ENCODE results near the gene GSK3A. TPM values are rescaled to one million over a fixed set of nuclear protein-coding genes. Genes with fewer than 3 reads are reported as not detected.

GSK3A gene
- total RNA-seq, 1 experiment from 2014 or later, result 46.0 TPM

DNA sequence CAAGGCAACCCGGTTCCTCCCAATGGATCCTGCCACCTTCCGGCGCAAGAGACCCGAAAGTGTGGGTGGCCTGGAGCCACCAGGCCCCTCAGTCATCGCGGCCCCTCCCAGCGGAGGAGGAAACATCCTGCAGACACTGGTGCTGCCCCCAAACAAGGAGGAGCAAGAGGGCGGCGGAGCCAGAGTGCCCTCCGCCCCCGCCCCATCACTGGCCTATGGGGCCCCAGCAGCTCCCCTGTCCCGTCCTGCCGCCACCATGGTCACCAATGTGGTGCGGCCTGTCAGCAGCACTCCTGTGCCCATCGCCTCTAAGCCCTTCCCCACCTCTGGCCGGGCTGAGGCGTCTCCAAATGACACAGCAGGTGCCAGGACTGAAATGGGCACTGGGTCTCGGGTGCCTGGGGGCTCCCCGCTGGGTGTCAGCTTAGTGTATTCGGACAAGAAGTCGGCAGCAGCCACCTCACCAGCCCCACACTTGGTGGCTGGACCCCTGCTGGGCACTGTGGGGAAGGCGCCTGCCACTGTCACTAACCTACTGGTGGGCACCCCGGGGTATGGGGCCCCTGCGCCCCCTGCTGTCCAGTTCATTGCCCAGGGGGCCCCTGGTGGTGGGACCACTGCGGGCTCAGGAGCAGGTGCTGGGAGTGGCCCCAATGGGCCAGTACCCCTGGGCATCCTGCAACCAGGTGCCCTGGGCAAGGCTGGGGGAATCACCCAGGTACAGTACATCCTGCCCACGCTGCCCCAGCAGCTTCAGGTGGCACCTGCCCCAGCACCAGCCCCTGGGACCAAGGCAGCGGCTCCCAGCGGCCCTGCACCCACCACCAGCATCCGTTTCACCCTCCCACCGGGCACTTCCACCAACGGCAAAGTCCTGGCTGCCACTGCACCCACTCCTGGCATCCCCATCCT lies 48.4 kb upstream of the GSK3A start:
- no peak for TF ChIP-seq POLR2AphosphoS5 (IDR thresholded peaks at IDR 0.05; ENCODE audit: low read depth, low read length)
- TF ChIP-seq, protein P1, sequence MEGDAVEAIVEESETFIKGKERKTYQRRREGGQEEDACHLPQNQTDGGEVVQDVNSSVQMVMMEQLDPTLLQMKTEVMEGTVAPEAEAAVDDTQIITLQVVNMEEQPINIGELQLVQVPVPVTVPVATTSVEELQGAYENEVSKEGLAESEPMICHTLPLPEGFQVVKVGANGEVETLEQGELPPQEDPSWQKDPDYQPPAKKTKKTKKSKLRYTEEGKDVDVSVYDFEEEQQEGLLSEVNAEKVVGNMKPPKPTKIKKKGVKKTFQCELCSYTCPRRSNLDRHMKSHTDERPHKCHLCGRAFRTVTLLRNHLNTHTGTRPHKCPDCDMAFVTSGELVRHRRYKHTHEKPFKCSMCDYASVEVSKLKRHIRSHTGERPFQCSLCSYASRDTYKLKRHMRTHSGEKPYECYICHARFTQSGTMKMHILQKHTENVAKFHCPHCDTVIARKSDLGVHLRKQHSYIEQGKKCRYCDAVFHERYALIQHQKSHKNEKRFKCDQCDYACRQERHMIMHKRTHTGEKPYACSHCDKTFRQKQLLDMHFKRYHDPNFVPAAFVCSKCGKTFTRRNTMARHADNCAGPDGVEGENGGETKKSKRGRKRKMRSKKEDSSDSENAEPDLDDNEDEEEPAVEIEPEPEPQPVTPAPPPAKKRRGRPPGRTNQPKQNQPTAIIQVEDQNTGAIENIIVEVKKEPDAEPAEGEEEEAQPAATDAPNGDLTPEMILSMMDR (IDR thresholded peaks at IDR 0.05), result peak; percentile 78
- no peak for TF ChIP-seq TCF7L2 (IDR thresholded peaks at IDR 0.05; ENCODE audit: low read depth, low read length)
- TF ChIP-seq, protein P2, sequence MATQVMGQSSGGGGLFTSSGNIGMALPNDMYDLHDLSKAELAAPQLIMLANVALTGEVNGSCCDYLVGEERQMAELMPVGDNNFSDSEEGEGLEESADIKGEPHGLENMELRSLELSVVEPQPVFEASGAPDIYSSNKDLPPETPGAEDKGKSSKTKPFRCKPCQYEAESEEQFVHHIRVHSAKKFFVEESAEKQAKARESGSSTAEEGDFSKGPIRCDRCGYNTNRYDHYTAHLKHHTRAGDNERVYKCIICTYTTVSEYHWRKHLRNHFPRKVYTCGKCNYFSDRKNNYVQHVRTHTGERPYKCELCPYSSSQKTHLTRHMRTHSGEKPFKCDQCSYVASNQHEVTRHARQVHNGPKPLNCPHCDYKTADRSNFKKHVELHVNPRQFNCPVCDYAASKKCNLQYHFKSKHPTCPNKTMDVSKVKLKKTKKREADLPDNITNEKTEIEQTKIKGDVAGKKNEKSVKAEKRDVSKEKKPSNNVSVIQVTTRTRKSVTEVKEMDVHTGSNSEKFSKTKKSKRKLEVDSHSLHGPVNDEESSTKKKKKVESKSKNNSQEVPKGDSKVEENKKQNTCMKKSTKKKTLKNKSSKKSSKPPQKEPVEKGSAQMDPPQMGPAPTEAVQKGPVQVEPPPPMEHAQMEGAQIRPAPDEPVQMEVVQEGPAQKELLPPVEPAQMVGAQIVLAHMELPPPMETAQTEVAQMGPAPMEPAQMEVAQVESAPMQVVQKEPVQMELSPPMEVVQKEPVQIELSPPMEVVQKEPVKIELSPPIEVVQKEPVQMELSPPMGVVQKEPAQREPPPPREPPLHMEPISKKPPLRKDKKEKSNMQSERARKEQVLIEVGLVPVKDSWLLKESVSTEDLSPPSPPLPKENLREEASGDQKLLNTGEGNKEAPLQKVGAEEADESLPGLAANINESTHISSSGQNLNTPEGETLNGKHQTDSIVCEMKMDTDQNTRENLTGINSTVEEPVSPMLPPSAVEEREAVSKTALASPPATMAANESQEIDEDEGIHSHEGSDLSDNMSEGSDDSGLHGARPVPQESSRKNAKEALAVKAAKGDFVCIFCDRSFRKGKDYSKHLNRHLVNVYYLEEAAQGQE (IDR thresholded peaks at IDR 0.05; ENCODE audit: insufficient read depth in 1 of 2, low read depth in 2 of 2, low read length in 1 of 2), result no peak
- TF ChIP-seq SIN3A (IDR thresholded peaks at IDR 0.05; ENCODE audit: borderline replicate concordance, insufficient read depth, low read depth, low read length), result no peak
- intact Hi-C loops (cut with micrococcal nuclease; ENCODE audit: unreplicated experiment), result no loop called here
- ChIA-PET CTCF (interaction anchor here (0.6 kb wide), 1 partner anchor 10 kb away, joined by 3 read pairs; no protein-coding TSS in a partner anchor), POLR2A (no interaction called here)
- in situ Hi-C loops (cut with HindIII; ENCODE audit: low pct_unique_long_range_greater_than_20kb, low sequenced_read_pairs), result no loop called here
- no peaks in the 10 kb centered on the region for H3K27me3 ChIP-seq (ENCODE audit: control insufficient read depth, insufficient read depth, low read length)
- H3K27ac ChIP-seq (ENCODE audit: low read length), result no peak overlapping the region
- DNase-seq (ENCODE audit: low read depth, low spot score) (no peak), ATAC-seq (peak; percentile 71)
- H3K4me3 ChIP-seq (ENCODE audit: low read depth in 2 of 2, low read length in 2 of 2), result no peak overlapping the region
- BruUV-seq (replicated peaks), result no TSS peak
- H3K36me3 ChIP-seq (ENCODE audit: control insufficient read depth, insufficient read depth, low read length), result no peaks in the 10 kb centered on the region; the same call in 1 of the 2 replicates
- peaks cover 6% of the 10 kb centered on the region for H3K4me1 ChIP-seq (ENCODE audit: control insufficient read depth, insufficient read depth, low read length)
- H3K9me3 ChIP-seq (ENCODE audit: control insufficient read depth, insufficient read depth, low read depth, low read length), result no peaks in the 10 kb centered on the region

DNA sequence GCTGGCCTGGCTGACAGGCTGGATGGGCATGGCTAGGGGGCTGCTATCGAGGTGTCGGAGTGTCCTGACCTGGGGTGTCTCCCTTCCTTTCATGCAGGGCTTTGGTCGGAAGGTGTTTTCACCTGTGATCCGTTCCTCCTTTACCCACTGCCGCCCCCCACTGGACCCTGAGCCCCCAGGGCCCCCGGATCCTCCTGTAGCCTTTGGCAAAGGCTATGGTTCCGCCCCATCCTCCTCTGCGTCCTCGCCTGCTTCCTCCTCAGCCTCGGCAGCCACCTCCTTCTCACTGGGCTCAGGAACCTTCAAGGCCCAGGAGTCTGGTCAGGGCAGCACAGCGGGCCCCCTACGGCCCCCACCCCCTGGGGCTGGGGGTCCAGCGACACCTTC lies 47.7 kb upstream of the GSK3A start:
- ChIA-PET CTCF (no interaction called here), POLR2A (no interaction called here)
- no peaks in the 10 kb centered on the region for H3K9me3 ChIP-seq (ENCODE audit: control insufficient read depth, insufficient read depth, low read depth, low read length)
- ATAC-seq (no peak), DNase-seq (ENCODE audit: low read depth, low spot score) (no peak)
- intact Hi-C loops (cut with micrococcal nuclease; ENCODE audit: unreplicated experiment) (no loop called here), in situ Hi-C loops (cut with HindIII; ENCODE audit: low pct_unique_long_range_greater_than_20kb, low sequenced_read_pairs) (no loop called here)
- no peaks in the 10 kb centered on the region; the same call in 1 of the 2 replicates for H3K36me3 ChIP-seq (ENCODE audit: control insufficient read depth, insufficient read depth, low read length)
- BruUV-seq (replicated peaks), result no TSS peak
- no peak overlapping the region for H3K27ac ChIP-seq (ENCODE audit: low read length)
- H3K4me1 ChIP-seq (ENCODE audit: control insufficient read depth, insufficient read depth, low read length), result peaks cover 12% of the 10 kb centered on the region
- H3K4me3 ChIP-seq (ENCODE audit: low read depth in 2 of 2, low read length in 2 of 2), result no peak overlapping the region
- H3K27me3 ChIP-seq (ENCODE audit: control insufficient read depth, insufficient read depth, low read length), result no peaks in the 10 kb centered on the region
- TF ChIP-seq, protein P1 (IDR thresholded peaks at IDR 0.05), result no peak
- no peak for TF ChIP-seq TCF7L2 (IDR thresholded peaks at IDR 0.05; ENCODE audit: low read depth, low read length)
- TF ChIP-seq SIN3A (IDR thresholded peaks at IDR 0.05; ENCODE audit: borderline replicate concordance, insufficient read depth, low read depth, low read length), result no peak
- no peak for TF ChIP-seq POLR2AphosphoS5 (IDR thresholded peaks at IDR 0.05; ENCODE audit: low read depth, low read length)
- TF ChIP-seq, protein P2 (IDR thresholded peaks at IDR 0.05; ENCODE audit: insufficient read depth in 1 of 2, low read depth in 2 of 2, low read length in 1 of 2), result no peak

Data from Panc1 (cell line).